ENCODE results near the gene SCAND1. TPM values are rescaled to one million over a fixed set of nuclear protein-coding genes. Genes with fewer than 3 reads are reported as not detected.

SCAND1 gene
- total RNA-seq, 1 donor from 2014 or later: 80.2 TPM

DNA sequence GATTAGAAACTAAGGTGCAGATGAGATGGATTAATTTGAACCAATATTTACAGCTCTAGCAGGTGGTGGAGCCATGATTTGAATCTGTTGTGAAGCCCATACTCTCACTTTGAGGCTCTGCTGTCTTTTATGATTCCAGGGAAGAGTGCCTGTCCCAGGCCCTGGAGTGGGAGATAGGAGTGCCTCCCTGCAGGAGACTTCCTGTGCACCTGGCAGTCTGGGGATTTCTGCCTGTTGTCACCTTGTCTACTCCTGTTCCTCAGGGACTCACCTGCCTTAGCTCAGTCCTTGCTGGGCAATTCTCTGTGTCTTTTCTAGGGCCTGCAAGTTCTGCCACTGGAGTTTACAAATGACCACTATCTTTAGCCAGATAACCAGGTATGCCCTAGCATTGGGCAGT, 46.3 kb downstream of the SCAND1 start:
- TF ChIP-seq, protein P1, sequence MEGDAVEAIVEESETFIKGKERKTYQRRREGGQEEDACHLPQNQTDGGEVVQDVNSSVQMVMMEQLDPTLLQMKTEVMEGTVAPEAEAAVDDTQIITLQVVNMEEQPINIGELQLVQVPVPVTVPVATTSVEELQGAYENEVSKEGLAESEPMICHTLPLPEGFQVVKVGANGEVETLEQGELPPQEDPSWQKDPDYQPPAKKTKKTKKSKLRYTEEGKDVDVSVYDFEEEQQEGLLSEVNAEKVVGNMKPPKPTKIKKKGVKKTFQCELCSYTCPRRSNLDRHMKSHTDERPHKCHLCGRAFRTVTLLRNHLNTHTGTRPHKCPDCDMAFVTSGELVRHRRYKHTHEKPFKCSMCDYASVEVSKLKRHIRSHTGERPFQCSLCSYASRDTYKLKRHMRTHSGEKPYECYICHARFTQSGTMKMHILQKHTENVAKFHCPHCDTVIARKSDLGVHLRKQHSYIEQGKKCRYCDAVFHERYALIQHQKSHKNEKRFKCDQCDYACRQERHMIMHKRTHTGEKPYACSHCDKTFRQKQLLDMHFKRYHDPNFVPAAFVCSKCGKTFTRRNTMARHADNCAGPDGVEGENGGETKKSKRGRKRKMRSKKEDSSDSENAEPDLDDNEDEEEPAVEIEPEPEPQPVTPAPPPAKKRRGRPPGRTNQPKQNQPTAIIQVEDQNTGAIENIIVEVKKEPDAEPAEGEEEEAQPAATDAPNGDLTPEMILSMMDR (IDR thresholded peaks at IDR 0.05): no peak
- Mint-ChIP-seq H3K4me1 (ENCODE audit: unreplicated experiment) (peaks cover 3% of the 10 kb centered on the region), H3K36me3 (ENCODE audit: unreplicated experiment) (peaks cover 22% of the 10 kb centered on the region), H3K27ac (ENCODE audit: unreplicated experiment) (no peak overlapping the region), H3K27me3 (ENCODE audit: unreplicated experiment) (no peaks in the 10 kb centered on the region), H3K9me3 (ENCODE audit: unreplicated experiment) (no peaks in the 10 kb centered on the region), H3K4me3 (ENCODE audit: unreplicated experiment) (no peak overlapping the region)
- no peak for DNase-seq (ENCODE audit: extremely low spot score, unreplicated experiment)

DNA sequence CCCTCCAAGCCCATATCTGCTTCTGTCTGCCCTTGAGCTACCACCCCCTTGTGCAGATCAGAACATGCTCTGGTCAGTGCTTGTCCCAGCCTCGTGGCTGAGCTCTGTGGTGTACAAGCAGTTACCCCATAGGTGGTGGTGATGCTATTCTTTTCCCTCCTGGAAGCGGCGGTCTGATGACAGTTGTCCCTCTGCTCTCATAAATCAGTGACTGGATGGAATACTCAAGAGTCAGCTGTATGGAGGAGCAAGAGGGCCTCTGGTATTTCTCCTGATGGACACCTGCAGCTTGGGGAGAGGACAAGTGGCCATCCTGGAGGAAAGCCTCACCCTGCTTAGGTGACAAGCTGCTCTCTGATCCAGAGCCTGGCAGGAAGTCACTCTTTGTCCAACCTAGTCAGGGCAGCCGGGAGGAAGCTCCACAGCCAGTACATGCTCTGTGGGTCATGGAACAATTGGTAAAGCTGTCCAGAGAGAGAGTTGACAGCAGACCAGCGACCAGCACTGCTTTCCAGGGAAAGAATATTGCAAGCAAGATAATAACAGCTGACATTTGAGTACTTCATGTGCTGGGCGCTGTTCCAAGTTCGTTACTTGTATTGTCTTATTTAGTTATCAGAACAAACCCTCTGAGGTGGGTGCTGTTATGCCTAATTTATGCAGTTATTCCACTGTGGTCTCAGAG, 47.1 kb downstream of the SCAND1 start:
- Mint-ChIP-seq H3K4me1 (ENCODE audit: unreplicated experiment) (peaks cover 7% of the 10 kb centered on the region), H3K27ac (ENCODE audit: unreplicated experiment) (no peak overlapping the region), H3K9me3 (ENCODE audit: unreplicated experiment) (no peaks in the 10 kb centered on the region), H3K27me3 (ENCODE audit: unreplicated experiment) (no peaks in the 10 kb centered on the region), H3K4me3 (ENCODE audit: unreplicated experiment) (no peak overlapping the region), H3K36me3 (ENCODE audit: unreplicated experiment) (peaks cover 16% of the 10 kb centered on the region)
- TF ChIP-seq, protein P1 (IDR thresholded peaks at IDR 0.05): no peak
- no peak for DNase-seq (ENCODE audit: extremely low spot score, unreplicated experiment)

DNA sequence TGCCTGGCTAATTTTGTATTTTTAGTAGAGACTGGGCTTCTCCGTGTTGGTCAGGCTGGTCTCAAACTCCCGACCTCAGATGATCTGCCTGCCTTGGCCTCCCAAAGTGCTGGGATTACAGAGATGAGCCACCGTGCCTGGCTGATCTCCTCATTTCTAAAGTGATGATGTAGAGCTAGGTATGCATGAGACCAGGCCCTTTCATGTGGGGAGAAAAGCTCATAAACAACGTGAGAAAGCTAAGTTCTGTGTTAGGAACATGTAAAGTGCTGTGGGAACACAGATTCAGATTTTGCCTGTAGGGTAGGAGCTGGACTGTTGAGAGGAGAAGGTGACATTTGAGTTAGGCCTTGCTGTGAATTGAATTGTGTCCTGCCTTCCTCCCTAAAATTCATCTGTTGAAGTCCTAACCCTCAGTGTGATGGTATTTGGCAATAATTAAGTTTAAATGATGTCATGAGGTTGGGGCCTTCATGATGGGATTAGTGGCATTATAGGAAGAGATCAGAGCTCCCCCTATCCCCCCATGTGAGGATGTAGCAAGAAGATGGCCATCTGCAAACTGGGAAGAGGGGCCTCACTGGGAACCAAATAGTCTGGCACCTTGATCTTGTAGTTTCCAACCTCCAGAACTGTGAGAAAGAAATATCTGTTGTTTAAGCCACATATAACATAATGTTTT, 49.2 kb downstream of the SCAND1 start:
- H3K4me3 Mint-ChIP-seq (ENCODE audit: unreplicated experiment): no peak overlapping the region
- TF ChIP-seq, protein P1 (IDR thresholded peaks at IDR 0.05): no peak
- H3K27me3 Mint-ChIP-seq (ENCODE audit: unreplicated experiment): no peaks in the 10 kb centered on the region
- peaks cover 18% of the 10 kb centered on the region for H3K36me3 Mint-ChIP-seq (ENCODE audit: unreplicated experiment)
- H3K9me3 Mint-ChIP-seq (ENCODE audit: unreplicated experiment): no peaks in the 10 kb centered on the region
- no peak for DNase-seq (ENCODE audit: extremely low spot score, unreplicated experiment)
- H3K4me1 Mint-ChIP-seq (ENCODE audit: unreplicated experiment): peaks cover 13% of the 10 kb centered on the region
- H3K27ac Mint-ChIP-seq (ENCODE audit: unreplicated experiment): no peak overlapping the region

DNA sequence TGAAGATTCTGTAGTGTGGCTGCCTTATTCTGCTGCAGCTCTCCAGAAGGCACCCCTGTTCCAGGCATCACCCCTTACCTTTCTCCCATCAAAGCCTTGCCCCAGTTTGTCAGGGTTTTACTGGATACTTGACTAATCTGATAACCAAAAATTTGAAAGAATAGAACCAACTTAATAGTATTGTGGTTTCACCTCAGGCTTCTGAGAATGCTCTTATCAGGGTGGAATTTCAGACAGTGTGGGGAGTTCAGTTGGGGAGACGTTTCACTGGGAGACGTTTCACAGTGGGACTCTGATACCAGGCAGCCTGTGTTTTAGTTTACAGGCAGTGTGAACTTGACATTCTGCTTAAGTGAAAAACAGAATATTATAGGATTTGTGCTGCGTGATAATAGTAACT, 50.5 kb downstream of the SCAND1 start:
- DNase-seq (ENCODE audit: extremely low spot score, unreplicated experiment): no peak
- no peak overlapping the region for H3K4me3 Mint-ChIP-seq (ENCODE audit: unreplicated experiment)
- no peaks in the 10 kb centered on the region for H3K27me3 Mint-ChIP-seq (ENCODE audit: unreplicated experiment)
- TF ChIP-seq, protein P1 (IDR thresholded peaks at IDR 0.05): no peak
- peaks cover 19% of the 10 kb centered on the region for H3K36me3 Mint-ChIP-seq (ENCODE audit: unreplicated experiment)
- H3K9me3 Mint-ChIP-seq (ENCODE audit: unreplicated experiment): no peaks in the 10 kb centered on the region
- peaks cover 13% of the 10 kb centered on the region for H3K4me1 Mint-ChIP-seq (ENCODE audit: unreplicated experiment)
- no peak overlapping the region for H3K27ac Mint-ChIP-seq (ENCODE audit: unreplicated experiment)

Other genes with a start within 250 kb of the SCAND1 start
- gene RBM39, start 212.2 kb downstream of the SCAND1 start, total RNA-seq: 324 and 329 TPM in 2 replicates
- gene PHF20, start 182.5 kb downstream of the SCAND1 start, total RNA-seq: 38.1 and 42.1 TPM in 2 replicates
- 3.8 and 4.6 TPM in 2 replicates for gene CNBD2, start 14.1 kb upstream of the SCAND1 start, total RNA-seq
- 31.4 and 36.9 TPM in 2 replicates for gene EPB41L1, start 200.2 kb upstream of the SCAND1 start, total RNA-seq